Stimulated activated effector memory CD8-positive, alpha-beta T cell treated with anti-CD3 and anti-CD28 coated beads, Interleukin-12 subunit alpha, Interleukin-12 subunit beta, amount 100 ng/mL, for 72 hours (primary cell): Measurements from ENCODE around the gene SLX1A.
"Not testable (repeated sequence)": the region's sequence is repeated elsewhere in the genome, so short reads cannot be mapped to it uniquely, and the experiment has no call there.

Experiments
- ATAC-seq: fragments of 150-1000 bp; cut with Tn5 transposase; 2 replicates; pipeline ENCODE4 v1.10.0; 2021
- DNase-seq, 2 donors: peaks; one replicate each; pipeline ENCODE4 v3.0.0; 2021 to 2022; ENCODE audit warnings: low spot score in 2 of 2
- H3K27ac Mint-ChIP-seq: one replicate; pipeline ENCODE4 v1.8.0; 2022; ENCODE audit warnings: mild to moderate bottlenecking, mixed read lengths
- H3K36me3 Mint-ChIP-seq: one replicate; pipeline ENCODE4 v1.8.0; 2022; ENCODE audit warnings: mild to moderate bottlenecking, mixed read lengths
- H3K4me1 Mint-ChIP-seq: one replicate; pipeline ENCODE4 v1.8.0; 2022; ENCODE audit warnings: mixed read lengths
- H3K4me3 Mint-ChIP-seq: one replicate; pipeline ENCODE4 v1.8.0; 2022; ENCODE audit warnings: mild to moderate bottlenecking, mixed read lengths
- H3K9me3 Mint-ChIP-seq: one replicate; pipeline ENCODE4 v1.8.0; 2022; ENCODE audit warnings: mixed read lengths

The SLX1A gene

GRCh38 chr16:30176876-30177275, 16.8 kb upstream of the SLX1A start:
- H3K27ac Mint-ChIP-seq, DNase-seq, H3K9me3 Mint-ChIP-seq, H3K4me3 Mint-ChIP-seq, H3K4me1 Mint-ChIP-seq, ATAC-seq, H3K36me3 Mint-ChIP-seq: not testable (repeated sequence)

- no peak overlapping the region for H3K27ac Mint-ChIP-seq
- DNase-seq (no peak), ATAC-seq (no peak)
- H3K4me1 Mint-ChIP-seq: peaks cover 14% of the 10 kb centered on the region
- peaks cover 21% of the 10 kb centered on the region for H3K36me3 Mint-ChIP-seq
- H3K4me3 Mint-ChIP-seq: no peak overlapping the region
- no peaks in the 10 kb centered on the region for H3K9me3 Mint-ChIP-seq
Measured at GRCh38 chr16:30179195-30179594, 14.5 kb upstream of the SLX1A start.

- no peak overlapping the region for H3K4me3 Mint-ChIP-seq
- no peaks in the 10 kb centered on the region for H3K9me3 Mint-ChIP-seq
- peaks cover 19% of the 10 kb centered on the region for H3K4me1 Mint-ChIP-seq
Measured at GRCh38 chr16:30179931-30180330, 13.7 kb upstream of the SLX1A start.

GRCh38 chr16:30180741-30181140, 12.9 kb upstream of the SLX1A start:
- H3K4me1 Mint-ChIP-seq: peaks cover 23% of the 10 kb centered on the region
- H3K36me3 Mint-ChIP-seq: peaks cover 37% of the 10 kb centered on the region
- no peak for ATAC-seq
- peak overlapping the region; percentile 69 for H3K27ac Mint-ChIP-seq
- H3K9me3 Mint-ChIP-seq: no peaks in the 10 kb centered on the region
- H3K4me3 Mint-ChIP-seq: no peak overlapping the region
- no peak for DNase-seq

More at GRCh38 chr16:30179931-30180330, 13.7 kb upstream of the SLX1A start:
- no peak for ATAC-seq
- no peak for DNase-seq
- Mint-ChIP-seq H3K27ac (no peak overlapping the region), H3K36me3 (peaks cover 29% of the 10 kb centered on the region)

GRCh38 chr16:30183233-30184095, 10.2 kb upstream of the SLX1A start, which contains the start of gene CORO1A:
Gene CORO1A, plus strand, starts transcription at chr16:30183602. Its CDS starts 1,608 bp downstream, at chr16:30185210.
- Mint-ChIP-seq H3K27ac (peak within 1 kb of the TSS; percentile 98), H3K36me3 (peaks cover 64% of the 10 kb centered on the region), H3K4me1 (peaks cover 49% of the 10 kb centered on the region), H3K4me3 (peak within 1 kb of the TSS; percentile 97), H3K9me3 (no peaks in the 10 kb centered on the region)
- ATAC-seq: peak; percentile 68
- DNase-seq: peak; percentile 81 to 94

- ATAC-seq (peak; percentile 22), DNase-seq (peak; percentile 43 to 87)
- H3K27ac Mint-ChIP-seq: peak overlapping the region; percentile 98
- H3K4me3 Mint-ChIP-seq: peak overlapping the region; percentile 97
- peaks cover 64% of the 10 kb centered on the region for H3K36me3 Mint-ChIP-seq
- H3K9me3 Mint-ChIP-seq: no peaks in the 10 kb centered on the region
- peaks cover 49% of the 10 kb centered on the region for H3K4me1 Mint-ChIP-seq
Measured at GRCh38 chr16:30184096-30184890, 9.4 kb upstream of the SLX1A start.

- ATAC-seq (peak; percentile 2), DNase-seq (no peak)
- H3K4me3 Mint-ChIP-seq: peak overlapping the region; percentile 97
- peaks cover 49% of the 10 kb centered on the region for H3K4me1 Mint-ChIP-seq
- peak overlapping the region; percentile 98 for H3K27ac Mint-ChIP-seq
- no peaks in the 10 kb centered on the region for H3K9me3 Mint-ChIP-seq
- H3K36me3 Mint-ChIP-seq: peaks cover 64% of the 10 kb centered on the region
Measured at GRCh38 chr16:30184891-30185682, 8.6 kb upstream of the SLX1A start.

- H3K4me1 Mint-ChIP-seq: peaks cover 45% of the 10 kb centered on the region
- peak overlapping the region; percentile 98 for H3K27ac Mint-ChIP-seq
- H3K9me3 Mint-ChIP-seq: no peaks in the 10 kb centered on the region
- H3K4me3 Mint-ChIP-seq: peak overlapping the region; percentile 97
- peak; percentile 64 for ATAC-seq
- peaks cover 64% of the 10 kb centered on the region for H3K36me3 Mint-ChIP-seq
- DNase-seq: peak; percentile 69 to 91
Measured at GRCh38 chr16:30185683-30186421, 7.8 kb upstream of the SLX1A start.

- Mint-ChIP-seq H3K4me1 (peaks cover 43% of the 10 kb centered on the region), H3K36me3 (peaks cover 64% of the 10 kb centered on the region), H3K9me3 (no peaks in the 10 kb centered on the region), H3K27ac (peak overlapping the region; percentile 98), H3K4me3 (peak overlapping the region; percentile 97)
- DNase-seq: peak in 1 of 2 donors; percentile 79
- peak; percentile 2 for ATAC-seq
Measured at GRCh38 chr16:30186444-30186781, 7.3 kb upstream of the SLX1A start.

GRCh38 chr16:30186782-30187555, 6.7 kb upstream of the SLX1A start:
- ATAC-seq: peak; percentile 34
- Mint-ChIP-seq H3K4me1 (peaks cover 41% of the 10 kb centered on the region), H3K27ac (peak overlapping the region; percentile 98), H3K4me3 (peak overlapping the region; percentile 97), H3K9me3 (no peaks in the 10 kb centered on the region), H3K36me3 (peaks cover 64% of the 10 kb centered on the region)
- DNase-seq: peak; percentile 90 to 95

GRCh38 chr16:30187556-30187865, 6.2 kb upstream of the SLX1A start:
- Mint-ChIP-seq H3K4me1 (peaks cover 35% of the 10 kb centered on the region), H3K36me3 (peaks cover 60% of the 10 kb centered on the region), H3K27ac (peak overlapping the region; percentile 98), H3K4me3 (peak overlapping the region; percentile 97), H3K9me3 (no peaks in the 10 kb centered on the region)
- no peak for ATAC-seq
- no peak for DNase-seq

GRCh38 chr16:30187971-30188561, 5.6 kb upstream of the SLX1A start:
- peaks cover 54% of the 10 kb centered on the region for H3K36me3 Mint-ChIP-seq
- peak overlapping the region; percentile 98 for H3K27ac Mint-ChIP-seq
- no peaks in the 10 kb centered on the region for H3K9me3 Mint-ChIP-seq
- H3K4me3 Mint-ChIP-seq: peak overlapping the region; percentile 97
- ATAC-seq (no peak), DNase-seq (peak in 1 of 2 donors; percentile 52)
- peaks cover 34% of the 10 kb centered on the region for H3K4me1 Mint-ChIP-seq

GRCh38 chr16:30191158-30191557, 2.5 kb upstream of the SLX1A start:
- DNase-seq: peak in 1 of 2 donors; percentile 53
- Mint-ChIP-seq H3K4me1 (peaks cover 21% of the 10 kb centered on the region), H3K36me3 (peaks cover 23% of the 10 kb centered on the region)
- not testable (repeated sequence) for H3K4me3 Mint-ChIP-seq, H3K9me3 Mint-ChIP-seq, H3K27ac Mint-ChIP-seq, ATAC-seq
